A549 (cell line): ENCODE data around the gene ALOX15B. TPM values are rescaled to one million over a fixed set of nuclear protein-coding genes. Genes with fewer than 3 reads are reported as not detected.
A peak's percentile ranks its signal among the peaks of the same experiment; 100 is the strongest.

Experiments
- ATAC-seq, 2 experiments: fragments of 200-7000 bp in 1 of 2; fragments of >200 bp in 1 of 2; cut with Nextera tagmentation in 1 of 2; cut with Tn5 transposase in 1 of 2; 3 replicates each; pipeline versions ENCODE4 v1.8.0 to v1.9.1; 2018 to 2020; ENCODE audit warnings: mild to moderate bottlenecking in 1 of 2, moderate library complexity in 1 of 2
- CTCF ChIA-PET: fragments of 300-600 bp; sonication (Branson Sonifier 250); formaldehyde crosslinking; extraction: SDS; loops from one replicate; lab custom pipeline; 2021; ENCODE audit warnings: antibody characterized with exemption, inconsistent platforms; lab: Yijun Ruan, JAX
- POLR2A ChIA-PET: fragments of 350-600 bp; formaldehyde crosslinking; extraction: SDS; loops from one replicate; lab custom pipeline; 2021; ENCODE audit warnings: antibody characterized with exemption, inconsistent platforms; lab: Yijun Ruan, JAX
- DNase-seq, 2 experiments: peaks; one replicate each; pipeline versions ENCODE4 v3.0.0 to v3.0.0-alpha.2; 2011 to 2016; ENCODE audit warnings: low read depth in 1 of 2, low spot score in 1 of 2
- FAIRE-seq: peaks from 2 replicates; lab custom pipeline; 2011; peaks lifted over from hg19 to GRCh38; lab: Jason Lieb, UNC
- H3K27ac ChIP-seq, 2 experiments: fragments of >200 bp; sonication (Bioruptor Twin); formaldehyde crosslinking; 3 replicates each; pipeline ENCODE4 v1.5.1; 2016 to 2017
- H3K4me1 ChIP-seq: fragments of >200 bp; sonication (Bioruptor Twin); formaldehyde crosslinking; 3 replicates; pipeline ENCODE4 v1.6.1; 2016
- H3K4me2 ChIP-seq: fragments of >200 bp; sonication (Bioruptor Twin); formaldehyde crosslinking; 3 replicates; pipeline ENCODE4 v1.6.1; 2016
- H3K4me3 ChIP-seq: fragments of >200 bp; sonication (Bioruptor Twin); formaldehyde crosslinking; 3 replicates; pipeline ENCODE4 v1.5.1; 2016
- H3K9me3 ChIP-seq: fragments of >200 bp; sonication (Bioruptor Twin); formaldehyde crosslinking; 3 replicates; pipeline ENCODE4 v1.6.1; 2016
- CBX8 ChIP-seq: fragments of 200-600 bp; sonication (generic); IDR thresholded peaks from 2 replicates; pipeline ENCODE4 v1.6.1; 2016
- CEBPB ChIP-seq, 2 experiments: fragments of >200 bp in 1 of 2; sonication (Bioruptor Twin) in 1 of 2; formaldehyde crosslinking in 1 of 2; IDR thresholded peaks; 2 replicates each; pipeline ENCODE4 v1.6.1; 2012 to 2016
- EP300 ChIP-seq, 2 experiments: fragments of >200 bp; sonication (Bioruptor Twin); formaldehyde crosslinking; IDR thresholded peaks; 2 replicates in 1 of 2; 3 replicates in 1 of 2; pipeline ENCODE4 v1.6.1; 2016 to 2017
- ESRRA ChIP-seq: fragments of 150-350 bp; IDR thresholded peaks from 2 replicates; pipeline ENCODE4 v1.6.1; 2014; ENCODE audit warnings: mild to moderate bottlenecking, low read length, borderline replicate concordance
- FOSL2 ChIP-seq, 2 experiments: fragments of 450-650 bp in 1 of 2; fragments of >200 bp in 1 of 2; sonication (Bioruptor Twin) in 1 of 2; formaldehyde crosslinking; IDR thresholded peaks; 2 replicates each; pipeline versions ENCODE4 v1.5.0 to v1.6.1; 2016 to 2020; ENCODE audit warnings: mild to moderate bottlenecking in 1 of 2, moderate library complexity in 1 of 2
- FOXS1 ChIP-seq: fragments of 250-450 bp; sonication (Bioruptor Pico); IDR thresholded peaks from 2 replicates; pipeline ENCODE4 v1.5.0; 2020; ENCODE audit warnings: mild to moderate bottlenecking, moderate library complexity
- GATA3 ChIP-seq: IDR thresholded peaks from 2 replicates; pipeline ENCODE4 v1.6.1; 2012; ENCODE audit warnings: borderline replicate concordance
- HOXA7 ChIP-seq: fragments of 250-450 bp; sonication (Bioruptor Pico); IDR thresholded peaks from 2 replicates; pipeline ENCODE4 v1.5.0; 2020; ENCODE audit warnings: mild to moderate bottlenecking, moderate library complexity
- JUNB ChIP-seq: fragments of >200 bp; sonication (Bioruptor Twin); formaldehyde crosslinking; IDR thresholded peaks from 2 replicates; pipeline ENCODE4 v1.6.1; 2016
- KDM1A ChIP-seq: fragments of 200-600 bp; sonication (generic); IDR thresholded peaks from 2 replicates; pipeline ENCODE4 v1.6.1; 2016; ENCODE audit warnings: low read depth, mild to moderate bottlenecking
- KDM5A ChIP-seq: fragments of 200-600 bp; sonication (generic); IDR thresholded peaks from 2 replicates; pipeline ENCODE4 v1.6.1; 2016; ENCODE audit warnings: antibody characterized with exemption, mild to moderate bottlenecking
- MAFK ChIP-seq: fragments of 450-650 bp; IDR thresholded peaks from 2 replicates; pipeline ENCODE4 v1.6.1; 2014; ENCODE audit not compliant: partially characterized antibody
- MYC ChIP-seq: IDR thresholded peaks from 2 replicates; pipeline ENCODE4 v1.6.1; 2012; ENCODE audit warnings: mild to moderate bottlenecking, inconsistent platforms, low read length, improper control_type of control experiment, borderline replicate concordance
- NPAS2 ChIP-seq: fragments of 250-450 bp; sonication (Bioruptor Pico); IDR thresholded peaks from 2 replicates; pipeline ENCODE4 v1.8.0; 2022; ENCODE audit warnings: mild to moderate bottlenecking, moderate library complexity, borderline replicate concordance
- POLR2A ChIP-seq: IDR thresholded peaks from 2 replicates; pipeline ENCODE4 v1.6.1; 2012; ENCODE audit warnings: mild to moderate bottlenecking, low read length
- RCOR1 ChIP-seq: fragments of 150-350 bp; IDR thresholded peaks from 2 replicates; pipeline ENCODE4 v1.6.1; 2014; ENCODE audit warnings: antibody characterized with exemption, low read length, low read depth
- RFX5 ChIP-seq: fragments of 450-650 bp; IDR thresholded peaks from 2 replicates; pipeline ENCODE4 v1.7.1; 2014; ENCODE audit warnings: antibody characterized with exemption, mild to moderate bottlenecking, moderate library complexity
- RNF2 ChIP-seq: fragments of 200-600 bp; sonication (generic); IDR thresholded peaks from 2 replicates; pipeline ENCODE4 v1.6.1; 2016; ENCODE audit warnings: low read depth, mild to moderate bottlenecking, antibody characterized with exemption, moderate library complexity, borderline replicate concordance
- ZC3H11A ChIP-seq: fragments of 450-650 bp; IDR thresholded peaks from 2 replicates; pipeline ENCODE4 v1.6.1; 2014; ENCODE audit warnings: antibody characterized with exemption, mild to moderate bottlenecking
- WGBS: methylation state at CpG from one replicate; pipeline ENCODE4 v1.1.6; 2017; ENCODE audit errors: missing lambda C conversion rate; 5-methylcytosine and 5-hydroxymethylcytosine counted together
- polyA plus RNA-seq, 4 experiments: library from polyadenylated mRNA; depleted of rRNA in 3 of 4; stranded (reverse); fragments of >200 nt; fragmentation: RNase III in 1 of 4; extraction: RNeasy Plus Mini Kit Qiagen cat#74134 plus additional on column Dnase treatment in 1 of 4; gene quantifications; 2 replicates in 3 of 4; 3 replicates in 1 of 4; pipeline ENCODE4 v1.2.3, GENCODE V29; 2011 to 2017
- TF ChIP-seq, protein P1 (sequence below): fragments of 150-350 bp; IDR thresholded peaks from 2 replicates; pipeline ENCODE4 v1.6.1; 2014; ENCODE audit warnings: low read depth, mild to moderate bottlenecking, low read length
- TF ChIP-seq, protein P2 (sequence below): IDR thresholded peaks from 2 replicates; pipeline ENCODE4 v1.6.1; 2012
- TF ChIP-seq, protein P3 (sequence below): IDR thresholded peaks from 2 replicates; pipeline ENCODE4 v1.6.1; 2012; ENCODE audit warnings: low read depth, borderline replicate concordance

Gene ALOX15B
- polyA plus RNA-seq, 2 of the 4 experiments (the other 2 are of a cell fraction), result not detected

DNA sequence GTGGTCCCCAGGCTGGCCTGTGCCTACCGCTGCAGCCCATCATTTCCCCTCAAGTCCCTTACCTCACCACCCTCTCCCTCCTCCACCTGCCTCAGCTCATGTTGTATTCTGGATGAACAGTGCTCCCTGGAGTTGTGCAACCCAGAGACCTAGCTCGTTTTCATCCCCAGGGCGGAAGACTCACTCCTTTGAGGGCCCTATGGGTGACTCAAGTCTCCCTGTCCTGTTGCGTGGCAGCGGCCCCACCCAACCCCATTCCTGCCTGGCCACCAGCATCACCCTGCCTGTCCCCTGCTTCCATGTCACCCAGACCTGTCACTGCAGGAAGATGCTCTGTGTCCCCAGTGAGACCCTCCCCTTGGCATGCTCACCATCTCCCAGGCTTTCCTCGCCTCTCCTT, 45.4 kb downstream of the ALOX15B start:
- ATAC-seq, result no peak
- CTCF ChIA-PET, result interaction anchor here (0.7 to 27.4 kb wide), 7 partner anchors 4 to 212 kb away, joined by 3 to 1490 read pairs (median 444); partner anchors contain the start of genes ALOX12B and ALOXE3
- POLR2A ChIA-PET, result no interaction called here
- DNase-seq, result no peak
- H3K4me1 ChIP-seq, result peaks cover 10% of the 10 kb centered on the region
- no peak overlapping the region for H3K4me3 ChIP-seq
- 73% methylated on average over 6 of the region's 6 CpGs for WGBS
- H3K9me3 ChIP-seq, result no peaks in the 10 kb centered on the region
- FAIRE-seq, result no peak
- TF ChIP-seq POLR2A, result peak; percentile 1; the same call in 1 of the 2 replicates
- TF ChIP-seq KDM5A, result no peak
- H3K27ac ChIP-seq, result no peak overlapping the region
- no peak overlapping the region for H3K4me2 ChIP-seq

DNA sequence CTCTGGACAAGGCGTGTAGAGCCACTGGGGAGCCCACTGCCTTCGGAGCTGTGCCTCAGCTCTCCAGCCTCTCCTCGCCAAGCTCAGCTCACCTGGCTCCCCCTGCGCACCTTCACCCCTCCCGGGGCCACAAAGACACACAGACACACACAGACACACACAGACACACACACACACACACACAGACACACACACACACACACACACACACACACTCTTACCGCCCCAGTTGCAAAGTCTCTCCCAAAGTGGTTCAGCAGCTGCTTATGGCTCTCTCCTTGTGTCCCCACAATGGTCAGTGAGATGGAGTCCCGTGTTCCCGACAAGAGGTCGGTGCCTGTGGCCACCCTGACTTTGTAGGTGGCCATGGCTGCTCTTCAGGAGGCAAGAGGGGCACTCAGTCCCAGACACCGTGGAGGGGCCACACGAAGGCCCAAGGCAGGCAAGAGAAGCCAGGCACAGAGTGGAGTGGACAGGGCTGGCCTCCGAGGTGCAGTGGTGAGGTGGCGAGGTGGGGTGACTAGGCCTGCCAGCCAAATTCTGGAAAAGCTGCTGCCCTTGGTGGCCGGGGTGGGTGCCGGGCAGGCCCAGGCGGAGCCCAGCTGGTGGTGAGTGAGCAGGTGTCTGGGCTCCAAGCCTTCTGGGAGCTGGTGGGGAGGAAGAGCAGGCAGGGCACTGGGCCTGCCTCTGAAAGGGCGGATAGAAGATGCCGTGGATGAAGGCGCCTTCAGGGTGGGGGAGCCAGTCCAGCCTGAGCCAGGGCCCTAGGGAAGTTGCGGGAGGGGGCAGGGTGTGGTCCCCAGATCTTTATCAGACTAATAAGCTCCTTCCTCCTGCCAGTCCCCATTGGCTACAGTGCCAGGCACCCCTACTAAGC, 48.5 kb downstream of the ALOX15B start, which contains the start of gene ALOX12B:
ALOX12B (minus strand) TSS at position 642 of the 877 bp plus-strand sequence; CDS start at position 368, 274 bp downstream.
- Histone ChIP-seq H3K4me3 (no peak within 1 kb of the TSS), H3K4me1 (no peaks in the 10 kb centered on the region), H3K9me3 (no peaks in the 10 kb centered on the region), H3K27ac (peak within 1 kb of the TSS in 1 of 2 experiments; percentile 24; a peak in 1 of 6 replicates)
- ChIA-PET POLR2A (interaction anchor here (1.5 kb wide), 1 partner anchor 13 kb away, joined by 3 read pairs; no protein-coding TSS in a partner anchor), CTCF (interaction anchor here (0.8 to 27.4 kb wide), 6 partner anchors 9 to 224 kb away, joined by 3 to 1490 read pairs (median 224); partner anchors contain the start of gene ALOXE3)
- 70% methylated on average over 20 of the region's 20 CpGs for WGBS
- no peak for TF ChIP-seq POLR2A
- TF ChIP-seq, protein P1, sequence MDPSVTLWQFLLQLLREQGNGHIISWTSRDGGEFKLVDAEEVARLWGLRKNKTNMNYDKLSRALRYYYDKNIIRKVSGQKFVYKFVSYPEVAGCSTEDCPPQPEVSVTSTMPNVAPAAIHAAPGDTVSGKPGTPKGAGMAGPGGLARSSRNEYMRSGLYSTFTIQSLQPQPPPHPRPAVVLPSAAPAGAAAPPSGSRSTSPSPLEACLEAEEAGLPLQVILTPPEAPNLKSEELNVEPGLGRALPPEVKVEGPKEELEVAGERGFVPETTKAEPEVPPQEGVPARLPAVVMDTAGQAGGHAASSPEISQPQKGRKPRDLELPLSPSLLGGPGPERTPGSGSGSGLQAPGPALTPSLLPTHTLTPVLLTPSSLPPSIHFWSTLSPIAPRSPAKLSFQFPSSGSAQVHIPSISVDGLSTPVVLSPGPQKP, result no peak
- TF ChIP-seq, all 56 proteins: peak for 0
- H3K4me2 ChIP-seq, result no peak within 1 kb of the TSS
- no peak for FAIRE-seq
- no peak for DNase-seq
- peak; percentile 7 to 24; a peak in 4 of 6 replicates for ATAC-seq

DNA sequence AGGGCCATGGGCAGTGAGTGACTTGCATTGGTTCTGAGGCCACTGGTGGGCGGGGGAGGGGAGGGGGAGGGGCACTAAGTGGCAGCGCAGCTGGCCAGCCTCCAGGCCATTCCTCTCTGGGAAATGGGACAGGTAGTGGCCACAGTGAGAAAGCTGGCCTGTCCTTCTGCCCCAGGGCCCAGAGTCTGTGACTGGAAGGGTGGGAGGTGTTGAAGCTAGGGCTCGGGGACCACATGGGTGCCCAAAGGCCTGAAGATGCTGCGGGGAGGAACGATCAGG, 49.0 kb downstream of the ALOX15B start:
- ATAC-seq (no peak), DNase-seq (no peak), FAIRE-seq (no peak)
- no peaks in the 10 kb centered on the region for H3K9me3 ChIP-seq
- H3K4me3 ChIP-seq, result no peak overlapping the region
- TF ChIP-seq KDM1A, result no peak
- no peak for TF ChIP-seq EP300 (IDR thresholded peaks at IDR 0.05)
- no peak for TF ChIP-seq RCOR1
- no peak for TF ChIP-seq JUNB
- no peak for TF ChIP-seq RFX5
- TF ChIP-seq, protein P1, result no peak
- no peak for TF ChIP-seq FOSL2 (IDR thresholded peaks at IDR 0.05)
- no peak for TF ChIP-seq FOSL2 (CRISPR knock-in tag; IDR thresholded peaks at IDR 0.05)
- no peak for TF ChIP-seq GATA3
- no peak for TF ChIP-seq RNF2
- no peak for TF ChIP-seq NPAS2
- TF ChIP-seq FOXS1, result no peak
- TF ChIP-seq, protein P2, sequence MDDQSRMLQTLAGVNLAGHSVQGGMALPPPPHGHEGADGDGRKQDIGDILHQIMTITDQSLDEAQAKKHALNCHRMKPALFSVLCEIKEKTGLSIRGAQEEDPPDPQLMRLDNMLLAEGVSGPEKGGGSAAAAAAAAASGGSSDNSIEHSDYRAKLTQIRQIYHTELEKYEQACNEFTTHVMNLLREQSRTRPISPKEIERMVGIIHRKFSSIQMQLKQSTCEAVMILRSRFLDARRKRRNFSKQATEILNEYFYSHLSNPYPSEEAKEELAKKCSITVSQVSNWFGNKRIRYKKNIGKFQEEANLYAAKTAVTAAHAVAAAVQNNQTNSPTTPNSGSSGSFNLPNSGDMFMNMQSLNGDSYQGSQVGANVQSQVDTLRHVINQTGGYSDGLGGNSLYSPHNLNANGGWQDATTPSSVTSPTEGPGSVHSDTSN, result no peak
- TF ChIP-seq MYC, result no peak
- TF ChIP-seq CBX8, result no peak
- no peak for TF ChIP-seq CEBPB (IDR thresholded peaks at IDR 0.05)
- TF ChIP-seq MAFK, result no peak
- no peak for TF ChIP-seq HOXA7 (CRISPR knock-in tag)
- no peak for TF ChIP-seq ESRRA
- TF ChIP-seq, protein P3, sequence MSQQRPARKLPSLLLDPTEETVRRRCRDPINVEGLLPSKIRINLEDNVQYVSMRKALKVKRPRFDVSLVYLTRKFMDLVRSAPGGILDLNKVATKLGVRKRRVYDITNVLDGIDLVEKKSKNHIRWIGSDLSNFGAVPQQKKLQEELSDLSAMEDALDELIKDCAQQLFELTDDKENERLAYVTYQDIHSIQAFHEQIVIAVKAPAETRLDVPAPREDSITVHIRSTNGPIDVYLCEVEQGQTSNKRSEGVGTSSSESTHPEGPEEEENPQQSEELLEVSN, result no peak
- no peak for TF ChIP-seq ZC3H11A
- ChIA-PET POLR2A (interaction anchor here (1.5 kb wide), 1 partner anchor 14 kb away, joined by 3 read pairs; no protein-coding TSS in a partner anchor), CTCF (interaction anchor here (0.6 to 27.4 kb wide), 7 partner anchors 8 to 1268 kb away, joined by 3 to 1490 read pairs (median 4); partner anchors contain the start of gene ALOXE3)
- no peaks in the 10 kb centered on the region for H3K4me1 ChIP-seq
- no peak overlapping the region for H3K27ac ChIP-seq
- H3K4me2 ChIP-seq, result no peak overlapping the region
- 86% methylated on average over 3 of the region's 5 CpGs for WGBS
